Prostate gland (tissue), 2 donors: ENCODE measurements around the gene ABI3BP. TPM values are rescaled to one million over a fixed set of nuclear protein-coding genes. Genes with fewer than 3 reads are reported as not detected.

ENCODE experiments used
- DNase-seq: peaks from one replicate; pipeline ENCODE4 v3.0.0-alpha.2; 2019; ENCODE audit warnings: low spot score
- H3K27ac ChIP-seq, 2 donors: fragments of 200-600 bp; sonication (generic); 2 replicates each; pipeline ENCODE4 v1.5.1; 2017 to 2019
- H3K27me3 ChIP-seq: fragments of 200-600 bp; sonication (generic); replicated peaks from 2 replicates; pipeline ENCODE4 v1.5.1; 2019; ENCODE audit not compliant: insufficient read depth
- H3K36me3 ChIP-seq, 2 donors: fragments of 200-600 bp; sonication (generic); 1 replicate in 1 of 2; 2 replicates in 1 of 2; pipeline versions ENCODE4 v1.5.1 to v1.8.1; 2017 to 2019
- H3K4me1 ChIP-seq: fragments of 200-600 bp; sonication (generic); replicated peaks from 2 replicates; pipeline ENCODE4 v1.5.1; 2019
- H3K4me3 ChIP-seq, 2 donors: fragments of 200-600 bp; sonication (generic); 2 replicates each; pipeline ENCODE4 v1.5.1; 2017 to 2019
- H3K9me3 ChIP-seq: fragments of 200-600 bp; sonication (generic); 2 replicates; pipeline ENCODE4 v1.5.1; 2017
- CTCF ChIP-seq, 4 experiments: fragments of 200-600 bp in 2 of 4; fragments of 450-650 bp in 2 of 4; sonication (generic) in 2 of 4; IDR thresholded peaks; 1 replicate in 3 of 4; 2 replicates in 1 of 4; pipeline ENCODE4 v1.5.1; 2016 to 2019; ENCODE audit warnings: antibody characterized with exemption in 4 of 4, mild to moderate bottlenecking in 2 of 4, moderate library complexity in 2 of 4
- POLR2A ChIP-seq: fragments of 450-650 bp; IDR thresholded peaks from one replicate; pipeline ENCODE4 v1.6.1; 2016; ENCODE audit warnings: antibody characterized with exemption, mild to moderate bottlenecking
- POLR2AphosphoS5 ChIP-seq: sonication (generic); formaldehyde crosslinking; IDR thresholded peaks from one replicate; pipeline ENCODE4 v1.6.1; 2017; ENCODE audit warnings: antibody characterized with exemption
- WGBS: methylation state at CpG from one replicate; pipeline ENCODE4 v1.1.5; 2018; 5-methylcytosine and 5-hydroxymethylcytosine counted together
- intact Hi-C: fragments of 100-400 bp; cut with DNase I; formaldehyde crosslinking; loops from one replicate; pipeline ENCODE4 v1.14.2; 2022
- total RNA-seq, 2 donors: library from RNA; depleted of rRNA; stranded (reverse); fragments of >200 nt; gene quantifications; one replicate each; pipeline ENCODE4 v1.1.0, GENCODE V29; 2016

ABI3BP gene
- total RNA-seq, 2 donors from 2014 or later = 15.3 to 16.6 TPM

DNA sequence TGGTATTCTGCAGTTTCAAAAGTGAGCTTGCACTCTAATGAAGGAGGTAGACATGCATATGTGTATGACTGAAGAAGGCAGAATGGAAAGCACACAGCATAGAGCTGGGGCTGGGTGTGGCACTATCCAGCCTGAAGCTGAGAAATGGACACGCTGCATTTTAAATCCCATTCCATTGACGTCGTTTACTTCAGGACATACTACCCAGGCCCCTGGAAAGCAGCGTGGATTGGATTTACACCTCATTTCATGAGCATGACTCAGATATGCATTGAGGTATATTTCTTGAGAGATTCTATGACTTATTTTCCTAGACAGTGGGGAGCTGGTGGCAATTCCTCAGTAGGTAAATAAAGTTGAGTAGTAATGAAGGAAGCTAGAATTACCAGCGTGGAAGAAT lies 101.4 kb downstream of the ABI3BP start:
- no peak for DNase-seq
- H3K27me3 ChIP-seq = no peaks in the 10 kb centered on the region
- H3K9me3 ChIP-seq = no peaks in the 10 kb centered on the region
- intact Hi-C loops = loop anchor here (2.0 kb wide), 1 partner anchor 303 kb away; no protein-coding TSS in a partner anchor
- H3K4me3 ChIP-seq = no peak overlapping the region
- TF ChIP-seq POLR2A (no peak), POLR2AphosphoS5 (no peak), CTCF (IDR thresholded peaks at IDR 0.05) (no peak)
- H3K27ac ChIP-seq = no peak overlapping the region
- 76% methylated on average over 5 of the region's 5 CpGs for whole genome bisulfite sequencing
- H3K4me1 ChIP-seq = no peaks in the 10 kb centered on the region
- H3K36me3 ChIP-seq = no peaks in the 10 kb centered on the region

GRCh38 chr3:100891033-100891432 lies 102.2 kb downstream of the ABI3BP start:
- Histone ChIP-seq H3K4me1 (no peaks in the 10 kb centered on the region), H3K4me3 (no peak overlapping the region), H3K27ac (no peak overlapping the region), H3K36me3 (no peaks in the 10 kb centered on the region), H3K9me3 (no peaks in the 10 kb centered on the region), H3K27me3 (no peaks in the 10 kb centered on the region)
- intact Hi-C loops = loop anchor here (2.0 kb wide), 1 partner anchor 304 kb away; no protein-coding TSS in a partner anchor
- 77% methylated on average over 2 of the region's 2 CpGs for WGBS
- TF ChIP-seq POLR2AphosphoS5 (no peak), CTCF (IDR thresholded peaks at IDR 0.05) (no peak), POLR2A (no peak)
- DNase-seq = no peak

GRCh38 chr3:100888881-100889280 lies 104.3 kb downstream of the ABI3BP start:
- DNase-seq = no peak
- TF ChIP-seq POLR2AphosphoS5 = no peak
- no peak for TF ChIP-seq CTCF (IDR thresholded peaks at IDR 0.05)
- no peak for TF ChIP-seq POLR2A
- H3K4me1 ChIP-seq = no peaks in the 10 kb centered on the region
- H3K9me3 ChIP-seq = no peaks in the 10 kb centered on the region
- H3K4me3 ChIP-seq = no peak overlapping the region
- H3K27me3 ChIP-seq = no peaks in the 10 kb centered on the region
- WGBS = 60% methylated on average over 1 of the region's 1 CpG
- no peak overlapping the region for H3K27ac ChIP-seq
- no peaks in the 10 kb centered on the region for H3K36me3 ChIP-seq
- intact Hi-C loops = no loop called here

DNA sequence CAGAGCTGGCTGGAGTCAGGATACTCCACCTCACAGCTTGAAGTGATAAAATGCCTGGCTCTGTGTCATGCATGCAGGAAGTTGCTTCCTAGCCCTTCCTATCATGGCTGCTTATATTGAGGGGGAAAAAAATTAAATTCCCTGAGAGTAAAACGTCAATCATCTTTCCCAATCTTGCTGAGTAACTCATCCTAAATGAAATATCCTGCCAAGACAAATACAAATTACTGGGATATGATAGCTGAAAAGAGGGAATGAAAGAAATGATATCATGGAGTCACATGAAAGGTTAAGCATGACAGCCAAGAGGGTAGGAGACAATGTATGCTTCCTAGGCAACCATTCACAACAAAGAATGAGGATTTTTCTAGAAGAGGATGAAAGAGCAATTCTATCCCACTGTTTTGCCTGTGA lies 110.6 kb downstream of the ABI3BP start:
- H3K9me3 ChIP-seq = no peaks in the 10 kb centered on the region
- WGBS = 78% methylated on average over 1 of the region's 1 CpG
- DNase-seq = no peak

GRCh38 chr3:100880845-100881244 lies 112.4 kb downstream of the ABI3BP start:
- TF ChIP-seq POLR2AphosphoS5 (no peak), CTCF (IDR thresholded peaks at IDR 0.05) (no peak), POLR2A (no peak)
- no peak for DNase-seq
- no peak overlapping the region for H3K4me3 ChIP-seq
- intact Hi-C loops = no loop called here
- no peaks in the 10 kb centered on the region for H3K27me3 ChIP-seq
- no peaks in the 10 kb centered on the region for H3K9me3 ChIP-seq
- no peak overlapping the region for H3K27ac ChIP-seq
- H3K36me3 ChIP-seq = no peaks in the 10 kb centered on the region
- WGBS = 81% methylated on average over 1 of the region's 1 CpG
- no peaks in the 10 kb centered on the region for H3K4me1 ChIP-seq

More for the DNA sequence above, 110.6 kb downstream of the ABI3BP start:
- TF ChIP-seq POLR2A = no peak
- no peak overlapping the region for H3K27ac ChIP-seq
- no peaks in the 10 kb centered on the region for H3K27me3 ChIP-seq
- no peaks in the 10 kb centered on the region for H3K36me3 ChIP-seq
- H3K4me1 ChIP-seq = no peaks in the 10 kb centered on the region
- intact Hi-C loops = no loop called here
- H3K4me3 ChIP-seq = no peak overlapping the region
